Endothelial cell of umbilical vein (primary cell): ENCODE data around the gene LAG3. TPM values are rescaled to one million over a fixed set of nuclear protein-coding genes. Genes with fewer than 3 reads are reported as not detected.

Experiments used
- BruUV-seq: library from RNA; stranded (reverse); fragments of 400-500 nt; replicated peaks from 2 replicates; lab custom pipeline; 2021; lab: Mats Ljungman, UMichigan
- CTCF ChIA-PET: fragments of 300-600, 350-600 bp; sonication (Branson Sonifier 250); formaldehyde crosslinking; loops from one replicate; lab custom pipeline; 2021; ENCODE audit warnings: antibody characterized with exemption, inconsistent platforms; lab: Charles Lee
- POLR2A ChIA-PET: fragments of 300-600, 350-600 bp; sonication (Branson Sonifier 250); formaldehyde crosslinking; loops from one replicate; lab custom pipeline; 2021; ENCODE audit warnings: antibody characterized with exemption, inconsistent platforms; lab: Charles Lee
- DNase-seq: peaks from one replicate; pipeline ENCODE4 v3.0.0-alpha.2; 2011; ENCODE audit warnings: low read depth, low spot score
- FAIRE-seq: peaks from 2 replicates; lab custom pipeline; 2011; peaks lifted over from hg19 to GRCh38; lab: Jason Lieb, UNC
- H2AFZ ChIP-seq: 2 replicates; pipeline ENCODE4 v1.6.0; 2012; ENCODE audit warnings: low read depth, low read length, control low read depth, inconsistent platforms
- H3K27ac ChIP-seq: 2 replicates; pipeline ENCODE4 v1.5.1; 2011; ENCODE audit warnings: low read depth, mild to moderate bottlenecking, control low read depth, low read length, moderate library complexity; ENCODE audit not compliant: insufficient read depth
- H3K27me3 ChIP-seq, 2 experiments: 2 replicates each; pipeline versions ENCODE4 v1.6.0 to v1.6.1; 2011; ENCODE audit warnings: low read length in 2 of 2, mixed read lengths in 1 of 2; ENCODE audit not compliant: control insufficient read depth in 2 of 2, insufficient read depth in 2 of 2
- H3K36me3 ChIP-seq, 2 experiments: 2 replicates in 1 of 2; 3 replicates in 1 of 2; pipeline ENCODE4 v1.5.1; 2011; ENCODE audit warnings: low read length in 2 of 2, mild to moderate bottlenecking in 1 of 2, moderate library complexity in 1 of 2; ENCODE audit not compliant: control insufficient read depth in 2 of 2, insufficient read depth in 2 of 2; ENCODE audit errors: extremely low read depth in 1 of 2
- H3K4me1 ChIP-seq: 3 replicates; pipeline ENCODE4 v1.5.1; 2011; ENCODE audit warnings: mild to moderate bottlenecking, low read length; ENCODE audit not compliant: control insufficient read depth, insufficient read depth; ENCODE audit errors: extremely low read depth
- H3K4me2 ChIP-seq: 2 replicates; pipeline ENCODE4 v1.6.1; 2011; ENCODE audit warnings: low read length, control low read depth, mixed read lengths; ENCODE audit not compliant: insufficient read depth
- H3K4me3 ChIP-seq, 3 experiments: fragments of 200-600 bp in 1 of 3; sonication (generic), shearing (Covaris generic) in 1 of 3; replicated peaks in 1 of 3; 2 replicates each; pipeline ENCODE4 v1.5.1; 2011 to 2016; ENCODE audit warnings: control low read depth in 3 of 3, low read length in 3 of 3, mild to moderate bottlenecking in 2 of 3, inconsistent platforms in 1 of 3, low read depth in 1 of 3, moderate library complexity in 1 of 3; ENCODE audit not compliant: insufficient read depth in 1 of 3
- H3K79me2 ChIP-seq: 2 replicates; pipeline ENCODE4 v1.6.0; 2012; ENCODE audit warnings: low read length, inconsistent platforms; ENCODE audit not compliant: control insufficient read depth, insufficient read depth
- H3K9ac ChIP-seq: replicated peaks from 2 replicates; pipeline ENCODE3; 2011; ENCODE audit warnings: low read length, control low read depth; ENCODE audit not compliant: insufficient read depth; ENCODE audit errors: extremely low read depth
- H3K9me1 ChIP-seq: replicated peaks from 3 replicates; pipeline ENCODE4 v1.6.0; 2011; ENCODE audit warnings: mild to moderate bottlenecking, low read length; ENCODE audit not compliant: control insufficient read depth, insufficient read depth; ENCODE audit errors: extremely low read depth
- H3K9me3 ChIP-seq: replicated peaks from 2 replicates; pipeline ENCODE4 v1.5.1; 2012; ENCODE audit warnings: low read length, inconsistent platforms; ENCODE audit not compliant: control insufficient read depth, insufficient read depth
- H4K20me1 ChIP-seq: replicated peaks from 2 replicates; pipeline ENCODE3; 2011; ENCODE audit warnings: mild to moderate bottlenecking, low read length; ENCODE audit not compliant: control insufficient read depth, insufficient read depth; ENCODE audit errors: extremely low read depth
- CTCF ChIP-seq, 2 donors: IDR thresholded peaks; 1 replicate in 1 of 2; 2 replicates in 1 of 2; pipeline ENCODE4 v1.5.1; 2011; ENCODE audit warnings: low read length in 2 of 2, mild to moderate bottlenecking in 2 of 2, moderate library complexity in 2 of 2, control low read depth in 1 of 2, inconsistent platforms in 1 of 2, low read depth in 1 of 2; ENCODE audit not compliant: insufficient read depth in 1 of 2; ENCODE audit errors: extremely low read depth in 1 of 2
- FOS ChIP-seq: IDR thresholded peaks from 2 replicates; pipeline ENCODE4 v1.6.1; 2011; ENCODE audit warnings: mild to moderate bottlenecking, low read length, moderate library complexity, borderline replicate concordance; ENCODE audit not compliant: insufficient read depth
- GATA2 ChIP-seq: IDR thresholded peaks from 2 replicates; pipeline ENCODE4 v1.7.0; 2011; ENCODE audit warnings: low read depth, mild to moderate bottlenecking, moderate library complexity, mixed read lengths, low read length; ENCODE audit not compliant: insufficient read length, insufficient read depth
- JUN ChIP-seq: IDR thresholded peaks from 2 replicates; pipeline ENCODE4 v1.6.1; 2011; ENCODE audit warnings: borderline replicate concordance, low read depth; ENCODE audit not compliant: insufficient read length, insufficient read depth
- MAX ChIP-seq: IDR thresholded peaks from 2 replicates; pipeline ENCODE4 v1.6.1; 2011; ENCODE audit not compliant: insufficient read depth, insufficient read length
- MYC ChIP-seq: IDR thresholded peaks from one replicate; pipeline ENCODE4 v1.6.1; 2011; ENCODE audit warnings: mild to moderate bottlenecking, low read depth, low read length
- POLR2A ChIP-seq: IDR thresholded peaks from 2 replicates; pipeline ENCODE4 v1.6.1; 2012; ENCODE audit warnings: low read depth, mild to moderate bottlenecking, control low read depth, low read length
- POLR2AphosphoS5 ChIP-seq: IDR thresholded peaks from 2 replicates; pipeline ENCODE4 v1.6.1; 2012; ENCODE audit warnings: low read depth, mild to moderate bottlenecking, control low read depth, low read length, moderate library complexity; ENCODE audit not compliant: insufficient read depth
- dilution Hi-C: fragments of 300-500 bp; cut with MboI; formaldehyde crosslinking; loops from one replicate; pipeline ENCODE4 v1.15.0; 2019; ENCODE audit warnings: low sequenced_read_pairs; ENCODE audit not compliant: extremely low pct_ligation_motif_present
- intact Hi-C: fragments of 100-400 bp; cut with micrococcal nuclease; formaldehyde crosslinking; loops from one replicate; pipeline ENCODE4 v1.10.0; 2022
- polyA plus RNA-seq, 4 experiments: library from polyadenylated mRNA; depleted of rRNA in 3 of 4; stranded (reverse) in 3 of 4; unstranded in 1 of 4; fragments of >200 nt; gene quantifications; 2 replicates each; pipeline versions ENCODE4 v1.2.1 to v1.2.3, GENCODE V29; 2011 to 2012; ENCODE audit warnings: missing spikeins in 1 of 4
- total RNA-seq: library from RNA; stranded (reverse); gene quantifications from 2 replicates; pipeline ENCODE4 v1.2.3, GENCODE V29; 2021

LAG3 gene
- total and polyA plus RNA-seq, 2 donors (not counting 3 experiments of a cell fraction or from before 2014, with no cell fraction given), result 1.3 to 3.8 TPM

DNA sequence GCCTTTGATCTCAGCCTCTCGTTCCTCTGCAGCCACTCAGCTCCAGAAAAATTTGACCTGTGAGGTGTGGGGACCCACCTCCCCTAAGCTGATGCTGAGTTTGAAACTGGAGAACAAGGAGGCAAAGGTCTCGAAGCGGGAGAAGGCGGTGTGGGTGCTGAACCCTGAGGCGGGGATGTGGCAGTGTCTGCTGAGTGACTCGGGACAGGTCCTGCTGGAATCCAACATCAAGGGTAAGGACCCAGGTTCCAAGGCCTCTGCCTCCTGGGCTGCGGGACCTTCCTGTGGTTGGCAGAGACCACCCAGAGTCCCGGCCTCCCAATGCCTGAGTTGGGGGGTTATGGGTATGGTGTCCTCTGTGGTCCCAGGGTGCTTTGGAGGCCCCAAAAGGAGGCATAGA, 44.8 kb downstream of the LAG3 start:
- no peaks in the 10 kb centered on the region for H3K79me2 ChIP-seq
- no peak overlapping the region for H3K4me3 ChIP-seq
- no peak overlapping the region for H3K4me2 ChIP-seq
- peaks cover 11% of the 10 kb centered on the region for H3K4me1 ChIP-seq
- no TSS peak for BruUV-seq
- no peak overlapping the region for H3K27ac ChIP-seq
- no peak for TF ChIP-seq MYC
- no peak for TF ChIP-seq POLR2A
- TF ChIP-seq FOS, result no peak
- no peak for TF ChIP-seq JUN
- no peak for TF ChIP-seq POLR2AphosphoS5
- no peak for TF ChIP-seq MAX
- TF ChIP-seq CTCF (IDR thresholded peaks at IDR 0.05; ENCODE audit: extremely low read depth in 1 of 2, insufficient read depth in 1 of 2, low read depth in 1 of 2, low read length in 2 of 2), result no peak
- no peak for TF ChIP-seq GATA2
- H2AFZ ChIP-seq, result no peak overlapping the region
- H4K20me1 ChIP-seq, result no peaks in the 10 kb centered on the region
- no peaks in the 10 kb centered on the region for H3K36me3 ChIP-seq
- H3K27me3 ChIP-seq, result peaks cover 0 to 2% of the 10 kb centered on the region in 2 experiments
- FAIRE-seq, result no peak
- ChIA-PET CTCF (interaction anchor here (1.0 kb wide), 1 partner anchor 64 kb away, joined by 3 read pairs; the partner anchor contains the start of gene MLF2), POLR2A (no interaction called here)
- no peak overlapping the region for H3K9ac ChIP-seq
- dilution Hi-C loops, result no loop called here
- DNase-seq, result no peak
- intact Hi-C loops, result no loop called here
- H3K9me1 ChIP-seq, result no peaks in the 10 kb centered on the region
- no peaks in the 10 kb centered on the region for H3K9me3 ChIP-seq
